K562 (cell line): ENCODE data around the gene ARHGAP15.

ENCODE experiments used
- HMG20A ChIP-seq: fragments of 450-650 bp; formaldehyde crosslinking; conservative IDR thresholded peaks from 2 replicates; pipeline ENCODE4 v1.4.0; 2020; ENCODE audit warnings: mild to moderate bottlenecking, mixed read lengths
- HNRNPUL1 ChIP-seq: fragments of 200-400 bp; formaldehyde crosslinking; IDR thresholded peaks from 2 replicates; pipeline ENCODE4 v1.6.1; 2017; ENCODE audit warnings: low read length
- JUN ChIP-seq, 2 experiments: sonication (generic) in 1 of 2; formaldehyde crosslinking in 1 of 2; IDR thresholded peaks; 2 replicates each; pipeline versions ENCODE4 v1.6.1 to v1.8.0; 2012 to 2022; ENCODE audit warnings: borderline replicate concordance in 2 of 2, mild to moderate bottlenecking in 2 of 2, improper control_type of control experiment in 1 of 2, low read depth in 1 of 2, low read length in 1 of 2, missing genetic modification reagents in 1 of 2
- OTX1 ChIP-seq: fragments of 450-650 bp; formaldehyde crosslinking; IDR thresholded peaks from 2 replicates; pipeline ENCODE4 v1.4.0; 2022; ENCODE audit warnings: mild to moderate bottlenecking
- PHF8 ChIP-seq: fragments of 200-600 bp; sonication (generic); IDR thresholded peaks from 2 replicates; pipeline ENCODE4 v1.6.1; 2012; ENCODE audit warnings: mixed run types, mild to moderate bottlenecking, inconsistent platforms, low read length, moderate library complexity, borderline replicate concordance
- POLR2A ChIP-seq: fragments of 450-650 bp; conservative IDR thresholded peaks from 2 replicates; pipeline ENCODE4 v1.6.1; 2016
- SOX6 ChIP-seq: fragments of 450-650 bp; IDR thresholded peaks from 2 replicates; pipeline ENCODE4 v1.6.1; 2014; ENCODE audit warnings: mild to moderate bottlenecking
- TBP ChIP-seq: optimal IDR thresholded peaks from 2 replicates; pipeline ENCODE3; 2011; ENCODE audit warnings: low read depth, low read length, improper control_type of control experiment
- ZNF134 ChIP-seq: fragments of 250-450 bp; sonication (Bioruptor Pico); conservative IDR thresholded peaks from 2 replicates; pipeline ENCODE4 v1.4.0; 2020
- ZNF507 ChIP-seq: conservative IDR thresholded peaks from 2 replicates; pipeline ENCODE4 v1.6.1; 2017; ENCODE audit warnings: missing genetic modification characterization, missing compliant biosample characterization
- TF ChIP-seq, protein P1 (sequence below): fragments of 250-450 bp; sonication (Bioruptor Pico); IDR thresholded peaks from 2 replicates; pipeline ENCODE4 v1.8.0; 2022; ENCODE audit warnings: inconsistent platforms, mild to moderate bottlenecking, moderate library complexity, borderline replicate concordance
- TF ChIP-seq, protein P2 (sequence below): fragments of 450-650 bp; formaldehyde crosslinking; IDR thresholded peaks from 2 replicates; pipeline ENCODE4 v1.4.0; 2020; ENCODE audit warnings: mild to moderate bottlenecking, moderate library complexity
- TF ChIP-seq, protein P3 (sequence below), 3 experiments: fragments of 200-800 bp in 1 of 3; sonication (Bioruptor generic) in 1 of 3; sonication (generic) in 1 of 3; formaldehyde crosslinking in 1 of 3; IDR thresholded peaks; 2 replicates each; pipeline versions ENCODE4 v1.6.1 to v1.8.0; 2016 to 2022; ENCODE audit warnings: mild to moderate bottlenecking in 2 of 3, missing compliant biosample characterization in 2 of 3, missing genetic modification characterization in 2 of 3, missing genetic modification reagents in 1 of 3

DNA sequence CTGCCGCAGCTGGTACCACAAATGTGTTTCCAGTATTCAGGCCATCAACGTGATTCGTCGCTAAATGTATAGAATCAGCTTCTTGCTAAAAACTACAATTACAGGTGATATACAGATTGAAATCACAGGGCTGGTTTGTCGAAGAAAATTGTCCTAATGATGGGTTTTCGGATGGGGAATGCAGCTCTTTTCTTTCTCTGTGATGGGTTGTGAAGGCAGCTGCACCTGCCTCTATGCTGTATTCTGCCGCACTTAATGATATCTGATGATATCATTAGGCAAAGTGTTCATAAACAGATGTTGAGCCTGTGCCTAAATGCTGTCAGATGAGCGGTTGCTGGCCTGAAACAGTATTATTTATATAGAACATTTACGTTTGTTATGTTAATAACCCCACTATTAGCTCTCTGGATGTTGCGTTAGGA, 218.1 kb downstream of the ARHGAP15 start:
- no peak for TF ChIP-seq JUN (IDR thresholded peaks at IDR 0.05; ENCODE audit: borderline replicate concordance, low read depth, low read length)
- no peak for TF ChIP-seq JUN (CRISPR knock-in tag; IDR thresholded peaks at IDR 0.05; ENCODE audit: borderline replicate concordance)
- no peak for TF ChIP-seq HNRNPUL1
- TF ChIP-seq SOX6 = no peak
- no peak for TF ChIP-seq ZNF134
- TF ChIP-seq POLR2A = no peak
- TF ChIP-seq, protein P1, sequence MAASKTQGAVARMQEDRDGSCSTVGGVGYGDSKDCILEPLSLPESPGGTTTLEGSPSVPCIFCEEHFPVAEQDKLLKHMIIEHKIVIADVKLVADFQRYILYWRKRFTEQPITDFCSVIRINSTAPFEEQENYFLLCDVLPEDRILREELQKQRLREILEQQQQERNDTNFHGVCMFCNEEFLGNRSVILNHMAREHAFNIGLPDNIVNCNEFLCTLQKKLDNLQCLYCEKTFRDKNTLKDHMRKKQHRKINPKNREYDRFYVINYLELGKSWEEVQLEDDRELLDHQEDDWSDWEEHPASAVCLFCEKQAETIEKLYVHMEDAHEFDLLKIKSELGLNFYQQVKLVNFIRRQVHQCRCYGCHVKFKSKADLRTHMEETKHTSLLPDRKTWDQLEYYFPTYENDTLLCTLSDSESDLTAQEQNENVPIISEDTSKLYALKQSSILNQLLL (CRISPR knock-in tag) = no peak
- no peak for TF ChIP-seq HMG20A (CRISPR knock-in tag)
- TF ChIP-seq, protein P2, sequence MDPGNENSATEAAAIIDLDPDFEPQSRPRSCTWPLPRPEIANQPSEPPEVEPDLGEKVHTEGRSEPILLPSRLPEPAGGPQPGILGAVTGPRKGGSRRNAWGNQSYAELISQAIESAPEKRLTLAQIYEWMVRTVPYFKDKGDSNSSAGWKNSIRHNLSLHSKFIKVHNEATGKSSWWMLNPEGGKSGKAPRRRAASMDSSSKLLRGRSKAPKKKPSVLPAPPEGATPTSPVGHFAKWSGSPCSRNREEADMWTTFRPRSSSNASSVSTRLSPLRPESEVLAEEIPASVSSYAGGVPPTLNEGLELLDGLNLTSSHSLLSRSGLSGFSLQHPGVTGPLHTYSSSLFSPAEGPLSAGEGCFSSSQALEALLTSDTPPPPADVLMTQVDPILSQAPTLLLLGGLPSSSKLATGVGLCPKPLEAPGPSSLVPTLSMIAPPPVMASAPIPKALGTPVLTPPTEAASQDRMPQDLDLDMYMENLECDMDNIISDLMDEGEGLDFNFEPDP (CRISPR knock-in tag) = no peak
- TF ChIP-seq, protein P3, sequence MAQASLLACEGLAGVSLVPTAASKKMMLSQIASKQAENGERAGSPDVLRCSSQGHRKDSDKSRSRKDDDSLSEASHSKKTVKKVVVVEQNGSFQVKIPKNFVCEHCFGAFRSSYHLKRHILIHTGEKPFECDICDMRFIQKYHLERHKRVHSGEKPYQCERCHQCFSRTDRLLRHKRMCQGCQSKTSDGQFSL (CRISPR knock-in tag; IDR thresholded peaks at IDR 0.05) = no peak
- TF ChIP-seq, protein P3 (tag; IDR thresholded peaks at IDR 0.05) = no peak
- no peak for TF ChIP-seq PHF8
- no peak for TF ChIP-seq OTX1 (CRISPR knock-in tag)
- no peak for TF ChIP-seq ZNF507 (tag)
- no peak for TF ChIP-seq TBP
